Fibroblast of lung (primary cell): ENCODE results near the gene PALMD. TPM values are rescaled to one million over a fixed set of nuclear protein-coding genes. Genes with fewer than 3 reads are reported as not detected.

Experiments
- DNase-seq, 2 donors: peaks; one replicate each; pipeline versions ENCODE4 v3.0.0 to v3.0.0-alpha.2; 2010; ENCODE audit warnings: low read depth in 2 of 2
- H2AFZ ChIP-seq: 2 replicates; pipeline ENCODE4 v1.5.1; 2012; ENCODE audit warnings: low read length, control low read depth, inconsistent platforms
- H3K27ac ChIP-seq: 2 replicates; pipeline ENCODE4 v1.5.1; 2011; ENCODE audit warnings: low read length, control low read depth; ENCODE audit not compliant: insufficient read depth
- H3K27me3 ChIP-seq: 2 replicates; pipeline ENCODE4 v1.5.1; 2011; ENCODE audit warnings: mild to moderate bottlenecking, low read length; ENCODE audit not compliant: control insufficient read depth, insufficient read depth
- H3K36me3 ChIP-seq: 2 replicates; pipeline ENCODE4 v1.5.1; 2011; ENCODE audit warnings: low read length; ENCODE audit not compliant: control insufficient read depth, insufficient read depth
- H3K4me1 ChIP-seq: 2 replicates; pipeline ENCODE4 v1.5.1; 2011; ENCODE audit warnings: low read length; ENCODE audit not compliant: control insufficient read depth, insufficient read depth; ENCODE audit errors: extremely low read depth
- H3K4me2 ChIP-seq: 2 replicates; pipeline ENCODE4 v1.5.1; 2011; ENCODE audit warnings: low read length, control low read depth; ENCODE audit not compliant: insufficient read depth; ENCODE audit errors: extremely low read depth
- H3K4me3 ChIP-seq, 4 experiments: fragments of 200-600 bp in 1 of 4; sonication (generic) in 1 of 4; replicated peaks in 1 of 4; 2 replicates each; pipeline ENCODE4 v1.5.1; 2011 to 2016; ENCODE audit warnings: low read length in 4 of 4, low read depth in 3 of 4, mild to moderate bottlenecking in 3 of 4, control low read depth in 2 of 4, inconsistent platforms in 1 of 4, mixed read lengths in 1 of 4; ENCODE audit not compliant: insufficient read depth in 1 of 4; ENCODE audit errors: control extremely low read depth in 1 of 4
- H3K79me2 ChIP-seq: 2 replicates; pipeline ENCODE4 v1.5.1; 2012; ENCODE audit warnings: mild to moderate bottlenecking, low read length, inconsistent platforms; ENCODE audit not compliant: control insufficient read depth, insufficient read depth
- H3K9ac ChIP-seq: 2 replicates; pipeline ENCODE4 v1.5.1; 2011; ENCODE audit warnings: mild to moderate bottlenecking, low read length, control low read depth; ENCODE audit not compliant: insufficient read depth
- H3K9me3 ChIP-seq: 2 replicates; pipeline ENCODE4 v1.5.1; 2012; ENCODE audit warnings: low read depth, low read length; ENCODE audit not compliant: control insufficient read depth, insufficient read depth
- H4K20me1 ChIP-seq: 2 replicates; pipeline ENCODE4 v1.5.1; 2011; ENCODE audit warnings: low read length; ENCODE audit not compliant: control insufficient read depth, insufficient read depth; ENCODE audit errors: extremely low read depth
- CTCF ChIP-seq, 2 donors: IDR thresholded peaks in 1 of 2; conservative IDR thresholded peaks in 1 of 2; 1 replicate in 1 of 2; 2 replicates in 1 of 2; pipeline ENCODE4 v1.5.1; 2011 to 2012; ENCODE audit warnings: low read length in 2 of 2, control low read depth in 1 of 2, inconsistent platforms in 1 of 2, low read depth in 1 of 2, mild to moderate bottlenecking in 1 of 2
- EZH2 ChIP-seq: IDR thresholded peaks from 2 replicates; pipeline ENCODE4 v1.5.1; 2012; ENCODE audit warnings: low read length, control low read depth, mild to moderate bottlenecking; ENCODE audit errors: missing control alignments
- polyA plus RNA-seq, 2 donors: library from polyadenylated mRNA; depleted of rRNA in 1 of 2; stranded (reverse) in 1 of 2; unstranded in 1 of 2; fragments of >200 nt; gene quantifications; 2 replicates each; pipeline ENCODE4 v1.2.1, GENCODE V29; 2011 to 2012; ENCODE audit warnings: missing spikeins in 1 of 2
- total RNA-seq: library from RNA; depleted of rRNA; stranded (reverse); fragments of >200 nt; gene quantifications from 2 replicates; pipeline ENCODE4 v1.2.1, GENCODE V29; 2014

Gene PALMD
- total and polyA plus RNA-seq, 2 donors (not counting 1 experiment from before 2014, with no cell fraction given), result 1.5 to 31.0 TPM

- no peak overlapping the region for H3K4me2 ChIP-seq
- H3K9ac ChIP-seq, result no peak overlapping the region
- H3K4me3 ChIP-seq, result no peak overlapping the region
- TF ChIP-seq EZH2 (no peak), CTCF (conservative IDR thresholded peaks at IDR 0.05 in 1 of 2, IDR thresholded peaks at IDR 0.05 in 1 of 2; ENCODE audit: low read depth in 1 of 2, low read length in 2 of 2) (no peak)
- H3K36me3 ChIP-seq, result no peaks in the 10 kb centered on the region
- no peak overlapping the region for H3K27ac ChIP-seq
- H2AFZ ChIP-seq, result no peak overlapping the region
- H3K27me3 ChIP-seq, result no peaks in the 10 kb centered on the region
- H4K20me1 ChIP-seq, result no peaks in the 10 kb centered on the region
- DNase-seq, result no peak
- no peaks in the 10 kb centered on the region for H3K9me3 ChIP-seq
- H3K4me1 ChIP-seq, result no peaks in the 10 kb centered on the region
- no peaks in the 10 kb centered on the region for H3K79me2 ChIP-seq
These were observed 80.1 kb downstream of the PALMD start for GRCh38 chr1:99725996-99726395.

- no peak overlapping the region for H3K9ac ChIP-seq
- no peak for DNase-seq
- H3K9me3 ChIP-seq, result no peaks in the 10 kb centered on the region
- no peak overlapping the region for H3K4me3 ChIP-seq
- H3K27ac ChIP-seq, result no peak overlapping the region
- no peaks in the 10 kb centered on the region for H3K79me2 ChIP-seq
- no peak for TF ChIP-seq CTCF (conservative IDR thresholded peaks at IDR 0.05 in 1 of 2, IDR thresholded peaks at IDR 0.05 in 1 of 2; ENCODE audit: low read depth in 1 of 2, low read length in 2 of 2)
- TF ChIP-seq EZH2, result no peak
- H3K4me2 ChIP-seq, result no peak overlapping the region
- no peaks in the 10 kb centered on the region for H3K36me3 ChIP-seq
- no peaks in the 10 kb centered on the region for H4K20me1 ChIP-seq
- no peaks in the 10 kb centered on the region for H3K27me3 ChIP-seq
- H2AFZ ChIP-seq, result no peak overlapping the region
- H3K4me1 ChIP-seq, result no peaks in the 10 kb centered on the region
These were observed 80.5 kb downstream of the PALMD start for GRCh38 chr1:99726407-99726806.

GRCh38 chr1:99726818-99727217 lies 80.9 kb downstream of the PALMD start:
- H3K4me3 ChIP-seq, result no peak overlapping the region
- no peaks in the 10 kb centered on the region for H4K20me1 ChIP-seq
- H2AFZ ChIP-seq, result no peak overlapping the region
- H3K79me2 ChIP-seq, result no peaks in the 10 kb centered on the region
- no peaks in the 10 kb centered on the region for H3K36me3 ChIP-seq
- H3K4me1 ChIP-seq, result no peaks in the 10 kb centered on the region
- H3K9ac ChIP-seq, result no peak overlapping the region
- no peak overlapping the region for H3K27ac ChIP-seq
- DNase-seq, result no peak
- H3K4me2 ChIP-seq, result no peak overlapping the region
- H3K9me3 ChIP-seq, result no peaks in the 10 kb centered on the region
- TF ChIP-seq EZH2 (no peak), CTCF (conservative IDR thresholded peaks at IDR 0.05 in 1 of 2, IDR thresholded peaks at IDR 0.05 in 1 of 2; ENCODE audit: low read depth in 1 of 2, low read length in 2 of 2) (no peak)
- H3K27me3 ChIP-seq, result no peaks in the 10 kb centered on the region
